Stimulated activated CD8-positive, alpha-beta memory T cell treated with anti-CD3 and anti-CD28 coated beads, Interleukin-7, amount 100 ng/mL, for 48 hours (primary cell): ENCODE measurements around the gene OGG1.
A peak's percentile ranks its signal among the peaks of the same experiment; 100 is the strongest.

Experiments used
- DNase-seq, 2 donors: peaks; one replicate each; pipeline ENCODE4 v3.0.0-alpha.2; 2020; ENCODE audit warnings: low read depth in 1 of 2; ENCODE audit errors: extremely low read depth in 1 of 2

The OGG1 gene

DNA sequence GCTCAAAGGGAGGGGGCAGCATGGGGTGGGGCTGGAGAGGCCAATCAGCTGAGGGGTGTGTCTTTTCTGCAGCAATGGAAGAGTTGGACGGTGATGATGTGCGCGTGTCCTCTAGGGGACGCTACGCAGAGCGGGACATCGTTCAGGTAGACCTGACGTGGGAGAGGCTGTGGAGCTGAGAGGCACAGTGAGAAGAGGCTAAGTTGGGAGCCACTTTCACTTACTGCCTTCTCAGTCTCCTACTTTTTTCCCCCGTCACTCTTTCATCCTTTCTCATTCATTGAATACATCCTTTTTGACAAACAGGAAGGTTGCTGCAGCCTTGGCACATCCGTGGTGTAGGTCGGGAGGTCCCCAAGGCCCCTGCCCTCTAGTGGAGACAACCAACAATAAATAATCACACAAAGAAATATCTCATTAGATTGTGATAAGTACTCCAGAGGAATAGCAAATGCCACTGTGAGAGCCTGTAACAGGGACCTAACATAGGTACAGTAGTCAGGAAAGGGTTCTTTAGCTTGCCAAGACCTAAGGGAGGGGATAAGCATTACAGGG is 22.6 kb upstream of the OGG1 start:
- DNase-seq = peak in 1 of 2 donors; percentile 48

DNA sequence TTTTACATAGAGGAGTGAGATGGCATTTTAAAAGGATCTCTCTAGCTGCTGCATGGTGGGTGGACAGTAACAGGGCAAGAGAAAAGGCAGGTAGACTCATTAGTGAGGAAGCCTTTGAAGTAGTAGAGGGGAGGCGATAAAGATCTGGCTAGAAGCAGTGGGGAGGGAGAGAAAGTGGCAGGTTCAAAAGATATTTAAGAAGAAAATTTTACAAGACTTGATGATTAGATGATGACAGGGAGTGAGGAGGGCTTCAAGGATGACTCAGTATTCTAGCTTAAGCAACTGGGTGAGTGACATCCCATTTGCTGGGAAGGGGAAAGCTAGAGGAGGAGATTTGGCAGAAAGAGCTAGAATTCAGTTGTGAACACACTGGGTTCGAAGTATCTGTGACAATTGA is 22.0 kb upstream of the OGG1 start:
- DNase-seq = no peak

DNA sequence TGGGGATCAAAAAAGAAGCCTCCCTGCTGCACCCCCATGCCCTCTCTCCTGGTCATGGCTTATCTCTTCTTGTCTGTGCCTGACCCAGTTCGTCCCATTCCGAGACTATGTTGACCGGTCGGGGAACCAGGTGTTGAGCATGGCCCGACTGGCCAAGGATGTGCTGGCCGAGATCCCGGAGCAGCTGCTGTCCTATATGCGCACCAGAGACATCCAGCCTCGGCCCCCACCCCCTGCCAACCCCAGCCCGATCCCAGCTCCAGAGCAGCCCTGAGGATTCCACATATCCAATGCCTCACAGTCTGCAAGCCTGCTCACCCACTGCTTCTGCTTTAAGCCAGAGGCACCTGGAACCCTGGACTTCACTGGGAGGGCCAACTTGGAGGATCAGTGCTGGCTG is 20.3 kb upstream of the OGG1 start:
- no peak for DNase-seq

DNA sequence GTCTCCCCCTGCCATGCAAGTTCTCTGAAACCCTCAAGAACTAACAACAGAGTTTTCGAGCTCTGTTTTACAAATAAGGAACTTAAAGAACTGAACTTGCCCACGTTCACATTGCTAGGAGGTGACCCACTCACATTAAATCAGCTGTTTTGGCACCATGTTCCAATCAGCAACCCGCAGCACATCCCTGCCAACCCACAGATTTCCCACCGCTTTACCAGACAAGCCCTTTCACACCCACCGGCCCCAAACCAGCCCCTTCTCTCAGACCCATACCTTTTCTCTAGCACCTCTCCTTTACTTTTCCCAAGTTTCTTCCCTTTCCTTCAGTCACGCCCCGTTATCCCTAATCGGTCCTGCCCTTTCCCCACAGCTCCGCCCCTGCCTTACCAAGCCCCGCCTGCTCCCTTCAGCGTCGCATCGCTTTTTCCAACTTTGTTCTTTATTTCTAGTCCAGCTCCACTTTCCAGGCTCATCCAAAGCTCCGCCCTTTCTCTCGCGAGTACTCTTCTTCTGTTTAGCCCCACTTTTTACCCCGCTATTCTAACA is 19.0 kb upstream of the OGG1 start:
- no peak for DNase-seq

DNA sequence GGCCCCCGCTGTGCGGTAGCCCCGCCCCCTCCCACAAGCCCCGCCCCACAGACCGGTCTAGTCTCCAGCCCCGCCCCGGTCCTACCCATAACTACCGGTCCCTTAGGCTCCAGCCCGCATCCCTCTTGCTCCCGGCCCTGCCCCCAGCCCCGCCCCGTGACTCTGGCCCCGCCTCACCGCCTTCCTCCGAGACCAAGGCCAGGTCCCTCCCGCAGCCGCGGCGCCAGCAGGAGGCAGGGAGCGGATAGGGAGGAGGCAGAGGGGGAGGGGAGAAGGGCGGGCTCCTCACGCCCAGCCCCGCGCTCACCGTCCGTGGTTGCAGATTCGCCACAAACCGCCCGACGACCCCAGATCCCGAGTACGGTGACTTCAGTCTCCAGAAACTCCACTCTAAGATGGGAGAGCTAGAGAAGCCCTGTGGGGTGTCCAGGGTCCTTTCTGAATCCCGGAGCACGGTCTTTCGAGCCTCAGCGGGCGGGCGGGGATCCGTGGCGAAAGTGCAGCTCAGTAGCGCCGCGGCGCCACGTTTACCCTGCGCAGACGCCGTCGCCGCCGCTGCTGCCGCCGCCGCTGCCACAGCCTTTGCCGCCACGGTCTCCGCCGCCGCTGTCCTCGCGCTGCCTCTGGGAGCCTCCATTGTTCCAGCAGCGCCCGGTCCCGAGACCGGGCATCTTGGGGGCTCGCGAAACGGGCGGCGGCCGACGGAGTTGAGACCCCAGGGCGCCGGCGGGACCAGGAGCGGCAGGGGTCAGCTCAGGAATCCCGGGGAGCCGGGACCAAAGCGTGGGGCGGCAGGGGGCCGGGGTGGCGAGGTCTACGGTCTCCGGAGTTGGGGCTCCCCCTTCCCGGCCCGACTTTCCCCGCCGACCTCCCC is 18.3 kb upstream of the OGG1 start, which contains the start of gene BRPF1:
TSS of gene BRPF1 (plus strand) at position 530 of the 874 bp plus-strand sequence. CDS start 2,406 bp downstream, outside the sequence.
- peak; percentile 100 for DNase-seq

DNA sequence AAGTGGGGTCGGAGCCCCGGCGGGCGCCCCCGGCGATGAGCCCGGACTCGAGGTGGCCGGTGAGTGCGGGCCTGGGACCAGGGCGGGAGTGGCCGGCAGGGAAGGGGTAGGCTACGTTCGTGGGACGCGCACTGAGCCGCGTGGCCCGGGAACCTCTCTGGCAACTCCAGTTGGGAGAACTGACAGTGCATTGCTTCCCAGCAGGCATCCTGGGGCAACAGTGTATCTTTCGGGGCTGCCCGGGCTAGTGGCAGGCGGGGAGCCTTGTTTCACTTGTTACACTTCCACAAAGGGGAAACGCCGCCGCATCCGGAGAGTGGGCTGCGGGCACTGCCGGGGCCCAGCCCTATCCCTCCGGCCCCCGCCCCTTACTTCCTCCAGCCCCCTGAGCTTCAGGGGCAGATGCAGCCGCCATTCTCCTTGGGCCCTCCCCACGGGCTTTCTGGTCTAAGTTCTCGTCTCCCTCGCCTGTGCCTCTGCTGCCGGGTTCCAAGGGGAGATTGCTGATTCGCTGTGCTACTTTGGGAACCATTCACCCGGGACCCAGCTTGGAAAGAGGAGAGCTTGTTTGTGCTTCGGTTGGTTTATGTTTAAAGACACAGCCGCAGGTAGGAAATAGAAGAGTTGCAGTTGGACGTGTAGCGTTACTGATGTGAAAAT is 17.5 kb upstream of the OGG1 start:
- DNase-seq = peak in 1 of 2 donors; percentile 36

DNA sequence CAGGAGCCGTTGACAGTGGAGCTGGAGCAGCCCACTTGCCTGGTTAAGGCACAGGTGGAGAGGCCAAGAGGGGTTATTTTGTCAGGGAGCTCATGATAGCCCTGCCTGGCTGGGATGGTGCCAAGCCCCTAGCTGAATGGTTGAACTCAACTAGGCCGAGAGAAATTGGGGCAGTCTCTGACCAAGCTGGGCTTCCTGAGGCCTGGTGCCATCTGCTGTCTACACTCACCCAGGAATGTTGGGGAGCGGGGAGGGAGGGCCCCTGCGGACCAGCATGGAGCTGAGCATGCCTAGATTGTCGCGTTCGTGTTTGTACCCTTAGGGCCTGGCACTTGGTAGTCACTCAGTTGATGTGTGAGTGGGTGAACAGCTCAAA is 17.0 kb upstream of the OGG1 start:
- DNase-seq = no peak

DNA sequence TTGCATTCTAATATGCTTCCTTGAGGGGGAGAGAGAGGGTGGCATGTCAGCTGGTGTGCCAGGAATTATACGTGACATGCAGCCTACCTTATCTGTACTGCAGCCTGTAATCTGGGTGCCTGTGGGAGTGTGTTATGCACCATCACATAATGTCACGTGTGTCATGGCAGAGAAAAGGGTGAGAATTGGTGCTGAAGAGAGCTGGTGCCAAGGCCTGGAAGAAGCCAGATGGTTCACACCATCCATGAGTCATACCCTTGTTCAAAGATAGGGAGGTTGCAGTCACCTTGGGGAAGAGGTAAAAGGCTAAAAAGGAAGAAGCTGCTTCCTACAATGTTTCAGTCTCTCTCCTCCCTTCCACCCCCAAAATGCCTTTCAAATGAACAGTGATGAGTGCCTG is 12.9 kb upstream of the OGG1 start:
- DNase-seq = no peak

DNA sequence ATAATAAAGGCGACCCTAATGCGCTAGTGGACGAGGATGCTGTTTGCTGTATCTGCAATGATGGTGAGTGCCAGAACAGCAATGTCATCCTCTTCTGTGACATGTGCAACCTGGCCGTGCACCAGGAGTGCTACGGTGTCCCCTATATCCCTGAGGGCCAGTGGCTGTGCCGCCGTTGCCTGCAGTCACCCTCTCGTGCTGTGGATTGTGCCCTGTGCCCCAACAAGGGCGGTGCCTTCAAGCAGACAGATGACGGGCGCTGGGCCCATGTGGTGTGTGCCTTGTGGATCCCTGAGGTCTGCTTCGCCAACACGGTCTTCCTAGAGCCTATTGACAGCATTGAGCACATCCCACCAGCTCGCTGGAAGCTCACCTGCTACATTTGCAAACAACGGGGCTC is 10.6 kb upstream of the OGG1 start:
- no peak for DNase-seq

DNA sequence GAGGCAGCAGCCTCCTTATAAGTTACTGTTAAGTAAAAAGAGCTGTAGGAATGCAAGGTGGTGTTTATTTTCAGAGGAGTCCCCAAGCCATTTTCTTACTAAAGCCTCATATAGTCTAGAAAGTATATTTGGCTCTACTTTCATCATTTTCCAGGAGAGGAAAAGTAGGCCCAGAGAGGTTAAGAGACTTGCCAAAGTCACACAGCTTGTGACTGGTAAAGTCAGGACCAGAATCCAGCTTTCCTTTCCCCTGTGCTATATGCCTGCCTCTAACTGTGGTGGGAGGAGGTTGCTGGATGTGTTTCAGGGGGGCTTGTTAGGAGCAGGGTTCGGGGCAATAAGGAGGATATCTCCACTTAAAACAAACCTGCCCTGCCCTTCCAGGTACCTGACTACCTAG is 7.2 kb upstream of the OGG1 start:
- DNase-seq = no peak

DNA sequence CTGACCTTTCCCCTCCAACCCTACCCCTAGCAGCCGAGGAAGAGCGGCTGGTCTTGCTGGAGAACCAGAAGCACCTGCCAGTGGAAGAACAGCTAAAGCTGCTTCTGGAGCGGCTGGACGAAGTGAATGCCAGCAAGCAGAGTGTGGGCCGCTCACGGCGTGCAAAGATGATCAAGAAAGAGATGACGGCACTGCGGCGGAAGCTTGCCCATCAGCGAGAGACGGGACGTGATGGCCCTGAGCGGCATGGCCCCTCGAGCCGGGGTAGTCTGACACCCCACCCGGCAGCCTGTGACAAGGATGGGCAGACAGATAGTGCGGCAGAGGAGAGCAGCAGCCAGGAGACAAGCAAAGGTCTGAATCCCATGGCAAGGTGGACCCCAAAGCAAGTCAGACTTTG is 6.2 kb upstream of the OGG1 start:
- no peak for DNase-seq

DNA sequence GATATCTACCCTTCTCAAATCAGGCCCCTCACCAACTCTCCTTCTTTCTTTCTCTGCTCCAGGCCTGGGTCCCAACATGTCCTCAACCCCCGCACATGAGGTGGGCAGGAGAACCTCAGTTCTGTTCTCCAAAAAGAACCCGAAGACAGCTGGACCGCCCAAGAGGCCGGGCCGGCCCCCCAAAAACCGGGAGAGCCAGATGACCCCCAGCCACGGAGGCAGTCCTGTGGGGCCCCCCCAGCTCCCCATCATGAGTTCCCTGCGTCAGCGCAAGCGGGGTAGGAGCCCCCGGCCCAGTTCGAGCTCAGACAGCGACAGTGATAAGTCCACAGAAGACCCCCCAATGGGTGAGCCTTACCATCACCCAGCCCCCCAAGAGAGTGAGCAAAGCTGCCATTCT is 5.6 kb upstream of the OGG1 start:
- no peak for DNase-seq

DNA sequence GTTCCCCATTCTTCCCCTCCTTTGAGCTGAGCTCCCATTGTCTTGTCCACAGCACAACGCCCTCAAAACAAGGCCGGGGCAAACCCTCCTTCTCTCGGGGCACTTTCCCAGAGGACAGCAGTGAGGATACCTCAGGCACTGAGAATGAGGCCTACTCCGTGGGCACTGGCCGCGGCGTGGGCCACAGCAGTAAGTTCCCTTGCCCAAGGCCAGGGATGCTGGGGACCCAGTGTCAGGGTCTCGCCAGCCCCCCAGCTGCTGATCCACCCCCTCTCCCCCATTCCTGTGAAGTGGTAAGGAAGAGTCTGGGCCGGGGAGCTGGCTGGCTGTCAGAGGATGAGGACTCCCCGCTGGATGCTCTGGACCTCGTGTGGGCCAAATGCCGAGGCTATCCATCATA is 4.2 kb upstream of the OGG1 start:
- DNase-seq = no peak

DNA sequence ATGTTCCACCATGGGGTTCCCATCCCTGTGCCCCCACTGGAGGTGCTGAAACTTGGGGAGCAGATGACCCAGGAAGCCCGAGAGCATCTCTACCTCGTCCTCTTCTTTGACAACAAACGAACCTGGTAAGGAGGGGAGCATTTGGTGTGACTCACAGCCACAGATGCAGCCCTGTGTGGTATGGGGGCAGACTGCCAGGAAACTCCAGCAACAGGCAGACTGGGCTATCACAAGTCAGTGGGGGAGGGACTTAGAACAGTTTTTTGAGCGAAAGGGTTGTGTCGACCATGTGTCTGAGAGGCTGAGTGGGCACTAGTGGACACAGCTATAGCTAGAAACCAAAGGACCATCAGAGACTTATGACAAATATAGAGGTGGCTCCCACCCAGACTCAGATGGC is 3.4 kb upstream of the OGG1 start:
- DNase-seq = peak in 1 of 2 donors; percentile 54

DNA sequence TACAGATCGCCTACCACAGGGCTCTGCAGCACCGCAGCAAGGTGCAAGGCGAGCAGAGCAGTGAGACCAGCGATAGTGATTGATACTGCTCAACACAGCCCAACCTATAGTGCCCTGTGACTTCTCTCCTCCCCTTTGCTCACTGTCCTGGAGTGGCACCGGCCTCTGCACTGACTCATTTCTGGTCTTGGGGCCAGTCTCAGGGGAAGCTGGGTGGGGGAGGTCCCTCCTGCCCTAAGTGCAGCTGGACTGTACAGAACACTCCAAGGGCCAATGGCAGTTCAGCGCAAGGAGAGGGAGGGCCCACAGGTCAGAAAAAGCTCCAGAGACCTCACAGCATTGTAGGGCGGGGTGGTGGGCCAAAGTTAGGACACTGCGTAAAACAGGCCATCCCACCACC is 2.5 kb upstream of the OGG1 start:
- DNase-seq = no peak

DNA sequence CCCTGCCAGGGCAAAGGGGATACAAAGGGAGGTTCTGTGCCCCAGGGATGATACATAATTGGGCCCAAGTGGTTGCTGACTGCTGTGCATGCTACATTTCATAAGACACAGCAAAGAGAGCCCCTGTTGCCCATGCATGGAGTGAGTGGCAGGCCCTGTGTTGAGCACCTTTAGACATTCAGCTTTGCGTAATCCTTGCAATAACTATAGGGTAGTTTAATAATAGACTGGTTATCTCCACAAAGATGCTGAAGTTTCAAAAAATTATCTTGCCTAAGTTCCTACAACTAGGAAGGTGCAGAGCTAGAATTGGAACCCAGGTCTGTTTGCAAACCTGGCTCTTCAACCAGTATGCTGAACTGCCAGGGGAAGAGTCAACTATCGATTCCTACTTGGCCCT is 1.7 kb upstream of the OGG1 start:
- no peak for DNase-seq

DNA sequence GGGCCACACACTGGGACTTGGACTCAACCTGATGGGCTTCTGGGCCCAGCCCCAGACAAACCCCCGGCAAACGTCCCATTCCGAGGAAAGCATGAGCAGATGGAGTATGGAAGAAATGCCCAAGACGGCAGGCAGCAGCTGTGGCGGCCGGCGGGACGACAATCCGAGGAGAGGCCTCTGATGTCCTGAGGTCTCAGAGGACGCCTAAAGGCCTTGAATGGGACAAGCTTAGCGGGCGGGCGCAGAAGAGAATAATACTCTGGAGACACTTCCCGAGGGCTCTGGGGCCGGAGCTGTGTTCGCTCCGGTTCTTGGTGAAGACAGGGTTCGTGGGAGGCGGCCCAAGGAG is 482 bp upstream of the OGG1 start:
- no peak for DNase-seq

DNA sequence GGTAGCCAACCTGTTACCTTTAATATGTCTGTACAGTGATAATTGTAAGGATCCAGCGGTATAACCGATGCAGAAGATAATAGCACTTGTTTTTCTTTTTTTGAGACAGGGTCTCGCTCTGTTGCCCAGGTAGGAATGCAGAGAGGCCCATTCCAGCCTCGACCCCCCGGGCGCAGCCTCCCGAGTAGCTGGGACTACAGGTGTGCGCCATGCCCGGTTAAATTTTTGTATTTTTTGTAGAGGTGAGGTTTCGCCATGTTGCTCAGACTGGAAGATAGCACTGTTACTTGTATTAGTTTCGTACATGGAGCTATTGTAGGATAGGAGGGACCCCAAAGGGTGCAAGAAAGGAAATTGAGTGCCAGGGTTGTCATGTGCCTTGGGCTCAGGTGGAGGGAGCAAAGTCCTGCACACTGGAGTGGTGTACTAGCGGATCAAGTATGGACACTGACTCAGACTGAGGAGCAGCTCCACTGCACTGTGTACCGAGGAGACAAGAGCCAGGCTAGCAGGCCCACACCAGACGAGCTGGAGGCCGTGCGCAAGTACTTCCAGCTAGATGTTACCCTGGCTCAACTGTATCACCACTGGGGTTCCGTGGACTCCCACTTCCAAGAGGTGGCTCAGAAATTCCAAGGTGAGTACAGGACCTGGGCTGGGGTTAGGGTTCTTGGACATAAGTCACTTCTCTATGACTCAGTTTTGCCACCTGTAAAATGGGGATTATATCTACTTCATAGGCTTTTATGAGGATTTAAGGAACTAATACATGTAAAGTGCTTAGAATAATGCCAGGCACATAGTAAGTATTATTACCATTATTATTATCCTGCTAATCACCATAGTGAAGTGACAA is 1.0 kb downstream of the OGG1 start:
- no peak for DNase-seq

DNA sequence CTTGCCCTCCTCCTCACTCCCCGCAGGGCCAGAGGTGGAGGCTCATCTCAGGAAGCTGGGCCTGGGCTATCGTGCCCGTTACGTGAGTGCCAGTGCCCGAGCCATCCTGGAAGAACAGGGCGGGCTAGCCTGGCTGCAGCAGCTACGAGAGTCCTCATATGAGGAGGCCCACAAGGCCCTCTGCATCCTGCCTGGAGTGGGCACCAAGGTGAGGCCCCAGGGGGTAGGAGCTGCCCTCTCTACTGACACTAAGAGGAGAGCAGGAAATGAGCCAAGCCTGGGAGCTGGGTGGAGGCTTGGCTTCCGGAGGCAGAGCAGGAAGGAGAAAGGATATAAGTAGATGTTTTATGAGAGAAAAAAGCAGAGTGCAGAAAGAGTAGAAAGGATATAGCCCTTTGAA is 4.9 kb downstream of the OGG1 start:
- no peak for DNase-seq

DNA sequence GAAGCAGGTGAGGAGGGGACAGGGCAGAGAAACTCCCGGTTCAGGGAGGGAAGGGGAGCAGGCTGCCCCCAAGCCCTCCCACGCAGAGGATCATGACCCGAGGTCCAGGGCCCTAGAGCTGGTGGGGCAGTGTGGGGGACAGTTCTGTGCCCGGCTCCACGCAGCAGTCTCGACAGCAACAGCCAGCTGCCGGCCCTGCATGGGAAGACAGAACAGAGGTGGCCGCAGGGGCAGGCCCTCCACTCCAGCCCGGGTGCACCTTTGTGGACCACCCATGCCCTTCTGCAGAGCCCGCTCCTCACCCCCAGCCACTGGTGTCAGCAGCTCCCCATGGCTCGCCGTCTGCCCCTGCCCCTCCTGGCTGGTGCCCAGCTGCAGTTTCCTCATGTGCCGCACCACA is 7.7 kb downstream of the OGG1 start:
- no peak for DNase-seq
